HG02981 (cell line): ENCODE results near the gene RHO.
"Not testable (repeated sequence)": the region's sequence is repeated elsewhere in the genome, so short reads cannot be mapped to it uniquely, and the experiment has no call there.

Source experiments
- ATAC-seq: cut with Tn5 transposase; IDR thresholded peaks from one replicate; pipeline ENCODE4 v1.9.1; 2021; ENCODE audit warnings: mild to moderate bottlenecking, moderate library complexity; ENCODE audit not compliant: unreplicated experiment

The RHO gene

DNA sequence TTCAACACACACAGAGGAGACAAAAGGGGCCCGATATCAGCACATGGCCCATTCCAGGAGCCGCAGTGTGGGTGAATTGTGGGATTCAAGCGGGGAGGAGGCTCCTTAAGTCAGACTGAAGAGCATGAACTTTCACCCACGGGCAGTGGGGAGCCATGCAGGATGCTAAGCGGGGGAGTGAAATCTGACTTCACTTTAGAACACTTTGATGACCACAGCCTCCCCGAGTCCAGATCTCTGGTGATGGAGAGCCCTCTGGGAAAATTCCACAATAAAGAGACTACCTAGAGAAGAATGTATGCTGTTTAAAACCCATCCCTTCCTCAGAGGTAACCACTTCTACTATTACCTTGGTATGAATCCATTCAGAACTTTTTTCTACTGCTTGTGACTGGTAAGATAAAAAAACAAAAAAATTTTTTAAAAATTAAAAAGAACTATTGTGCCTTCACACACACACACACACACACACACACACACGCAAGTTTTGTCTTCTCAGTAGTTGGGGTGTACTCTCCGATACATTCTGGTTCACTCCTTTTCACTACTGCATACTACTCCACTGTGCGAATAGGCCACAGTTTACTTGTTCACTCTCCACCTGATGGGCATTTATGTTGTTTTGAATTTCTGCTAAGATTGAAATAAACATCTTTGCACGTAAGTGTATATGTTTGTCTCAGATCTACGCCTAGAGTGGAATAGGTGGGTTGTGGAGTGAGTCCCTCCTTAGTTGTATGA is 12.5 kb downstream of the RHO start:
- no peak for ATAC-seq

DNA sequence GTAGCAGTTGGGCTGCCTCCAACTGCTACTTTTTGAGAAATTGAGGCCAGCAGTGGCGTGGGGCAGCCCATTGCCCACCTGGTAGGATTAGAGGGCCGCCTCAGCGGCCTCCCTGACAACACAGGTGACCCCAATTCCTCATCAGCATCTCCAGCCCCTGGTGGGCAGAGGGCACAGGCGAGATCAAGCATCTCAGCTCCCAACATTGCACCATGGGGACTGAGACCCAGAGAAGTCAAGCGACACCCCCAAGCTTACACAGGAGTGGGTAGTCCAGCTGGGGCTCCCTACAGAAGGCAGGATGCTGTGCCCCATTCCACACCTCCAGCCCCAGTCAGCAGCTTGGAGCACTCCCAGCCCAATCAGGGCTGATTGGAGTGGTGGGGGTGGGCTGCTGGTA is 14.3 kb downstream of the RHO start:
- no peak for ATAC-seq

DNA sequence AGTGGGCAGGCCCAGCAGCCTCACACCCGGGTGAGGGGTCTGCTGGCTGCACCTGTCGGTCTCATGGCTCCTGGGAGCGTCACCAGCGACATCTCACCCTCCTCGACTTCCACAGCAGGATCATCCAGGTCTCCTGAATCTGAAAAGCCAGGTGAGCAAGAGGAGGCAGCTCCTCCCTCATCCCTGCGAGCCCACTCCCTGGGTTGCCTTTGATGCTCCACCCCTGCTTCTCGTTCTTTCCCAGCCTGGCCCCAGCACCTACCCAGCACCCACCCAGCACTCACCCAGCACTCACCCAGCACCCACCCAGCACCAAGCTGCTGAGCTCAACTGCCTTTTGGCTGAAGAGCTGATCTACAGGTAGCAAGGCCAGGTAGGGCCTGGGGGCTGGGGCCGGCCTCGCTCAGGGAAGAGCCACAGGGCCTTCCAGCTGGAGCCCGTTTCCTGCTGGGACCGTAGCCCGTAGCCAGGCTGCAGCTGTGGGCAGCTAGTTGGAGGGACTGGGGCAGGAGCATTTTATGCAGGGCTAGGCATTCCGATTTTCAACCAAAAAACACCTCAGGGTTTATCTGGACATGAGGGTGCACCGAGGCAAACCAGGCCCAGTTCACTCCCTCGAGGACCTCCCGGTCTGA is 14.8 kb downstream of the RHO start, which contains the start of gene H1-8:
H1-8 (plus strand) TSS at position 20 of the 635 bp plus-strand sequence; CDS start at position 64, 44 bp downstream.
- no peak for ATAC-seq

DNA sequence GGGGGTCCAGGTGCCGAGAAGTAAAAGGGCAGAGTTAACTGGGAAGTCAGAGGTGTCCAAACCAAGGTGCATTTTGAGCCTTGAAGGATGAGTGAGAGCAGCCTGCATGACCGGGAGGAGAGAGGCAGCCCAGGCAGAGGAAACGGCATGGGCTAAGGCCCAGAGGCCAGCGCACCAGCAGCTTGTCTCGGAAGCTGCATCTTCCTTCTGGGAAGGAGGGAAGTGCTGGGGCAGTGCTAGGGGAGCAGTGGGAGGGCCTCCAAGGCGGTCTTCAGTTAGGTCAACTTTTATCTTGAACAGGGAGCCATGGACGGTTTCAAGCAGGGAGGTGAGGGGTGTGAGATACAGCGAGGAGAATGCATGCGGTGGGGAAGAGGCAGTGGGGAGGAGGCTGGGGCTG is 15.6 kb downstream of the RHO start:
- no peak for ATAC-seq

DNA sequence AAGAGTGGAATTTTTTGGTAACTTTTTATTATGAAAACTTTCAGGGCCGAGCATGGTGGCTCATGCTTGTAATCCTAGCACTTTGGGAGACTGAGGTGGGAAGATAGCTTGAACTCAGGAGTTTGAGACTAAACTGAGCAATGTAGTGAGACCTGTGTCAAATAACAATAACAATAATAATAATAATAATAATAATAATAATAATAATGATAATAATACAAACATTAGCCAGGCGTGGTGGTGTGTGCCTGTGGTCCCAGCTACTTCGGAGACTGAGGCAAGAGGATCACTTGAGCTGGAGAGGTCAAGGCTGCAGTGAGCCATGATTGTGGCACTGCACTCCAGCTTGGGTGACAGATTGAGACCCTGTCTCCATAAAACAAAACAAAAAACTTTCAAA is 17.5 kb downstream of the RHO start:
- not testable (repeated sequence) for ATAC-seq

DNA sequence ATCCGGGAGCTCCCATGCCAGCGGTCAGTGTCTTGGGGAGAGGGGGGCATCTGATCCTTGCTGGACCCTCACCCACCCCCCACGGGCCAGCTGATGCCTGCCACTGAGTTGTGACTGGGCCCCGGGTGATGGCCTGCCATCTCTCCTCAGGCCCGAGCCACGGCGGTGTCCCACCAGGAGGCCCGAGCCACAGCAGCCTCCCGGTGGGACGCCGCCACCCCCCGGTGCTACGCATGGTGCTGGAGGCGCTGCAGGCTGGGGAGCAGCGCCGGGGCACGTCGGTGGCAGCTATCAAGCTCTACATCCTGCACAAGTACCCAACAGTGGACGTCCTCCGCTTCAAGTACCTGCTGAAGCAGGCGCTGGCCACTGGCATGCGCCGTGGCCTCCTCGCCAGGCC is 18.8 kb downstream of the RHO start:
- ATAC-seq: no peak

DNA sequence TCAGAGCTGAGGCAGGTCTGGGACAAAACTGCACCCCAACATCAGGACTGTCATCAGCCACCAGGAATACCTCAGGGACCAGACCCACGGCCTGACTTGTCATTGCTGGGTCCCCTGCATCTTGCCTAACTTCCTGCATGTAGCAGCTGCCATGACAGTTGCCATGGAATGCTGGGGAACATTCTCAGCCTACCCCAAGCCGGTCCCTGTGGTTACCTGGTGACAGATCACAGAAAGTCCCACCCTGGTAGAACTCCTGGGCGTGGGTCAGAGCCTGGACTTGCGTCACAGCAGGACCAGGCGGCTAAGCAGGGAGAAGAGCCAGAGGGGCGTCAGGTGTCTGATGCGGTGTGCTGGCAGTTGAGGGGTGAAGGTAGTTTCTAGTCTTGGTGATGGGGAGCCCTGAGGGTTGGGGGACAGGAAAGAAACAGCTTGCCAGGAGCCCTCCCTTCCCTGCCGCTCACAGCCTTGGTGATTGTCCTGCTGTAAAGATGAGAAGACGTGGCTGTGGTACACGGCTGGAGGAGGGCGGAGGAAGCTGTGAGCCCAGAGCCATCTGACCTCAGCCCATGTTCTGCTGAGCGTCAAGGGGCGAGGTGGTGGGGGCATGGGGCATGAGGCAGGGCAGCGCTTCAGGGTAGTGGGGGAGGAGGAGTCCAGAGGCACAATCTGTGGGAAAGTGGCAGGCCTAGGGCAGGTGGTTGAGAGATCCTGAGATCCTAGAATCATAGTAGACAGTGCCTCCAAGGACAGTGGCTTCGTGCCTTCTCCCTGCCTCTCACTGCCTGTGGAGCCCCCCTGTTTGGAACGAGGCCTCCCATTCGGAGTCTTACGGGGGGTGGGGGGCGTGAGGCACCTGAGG is 19.9 kb downstream of the RHO start:
- no peak for ATAC-seq

DNA sequence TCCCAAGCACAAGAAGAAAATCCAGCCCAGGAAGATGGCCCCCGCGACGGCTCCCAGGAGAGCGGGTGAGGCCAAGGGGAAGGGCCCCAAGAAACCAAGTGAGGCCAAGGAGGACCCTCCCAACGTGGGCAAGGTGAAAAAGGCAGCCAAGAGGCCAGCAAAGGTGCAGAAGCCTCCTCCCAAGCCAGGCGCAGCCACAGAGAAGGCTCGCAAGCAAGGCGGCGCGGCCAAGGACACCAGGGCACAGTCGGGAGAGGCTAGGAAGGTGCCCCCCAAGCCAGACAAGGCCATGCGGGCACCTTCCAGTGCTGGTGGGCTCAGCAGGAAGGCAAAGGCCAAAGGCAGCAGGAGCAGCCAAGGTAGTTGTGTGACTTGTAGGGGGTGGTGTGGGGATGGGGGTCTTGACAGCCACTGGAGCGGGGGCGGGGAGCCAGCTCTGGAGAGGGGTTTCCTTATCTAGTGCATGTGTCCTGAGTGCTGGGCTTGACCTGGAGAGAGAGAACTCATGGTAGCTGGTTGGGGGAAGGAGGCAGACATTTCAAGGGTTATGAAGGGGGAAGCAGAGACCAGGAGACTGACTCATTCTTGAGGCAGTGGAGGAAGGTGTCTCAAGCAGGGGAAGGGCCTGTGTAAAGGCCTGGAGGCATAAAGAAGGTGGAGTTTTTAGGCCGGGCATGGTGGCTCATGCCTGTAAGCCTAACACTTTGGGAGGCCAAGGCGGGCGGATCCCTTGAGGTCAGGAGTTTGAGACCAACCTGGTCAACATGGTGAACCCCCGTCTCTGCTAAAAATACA is 20.8 kb downstream of the RHO start:
- ATAC-seq: no peak

DNA sequence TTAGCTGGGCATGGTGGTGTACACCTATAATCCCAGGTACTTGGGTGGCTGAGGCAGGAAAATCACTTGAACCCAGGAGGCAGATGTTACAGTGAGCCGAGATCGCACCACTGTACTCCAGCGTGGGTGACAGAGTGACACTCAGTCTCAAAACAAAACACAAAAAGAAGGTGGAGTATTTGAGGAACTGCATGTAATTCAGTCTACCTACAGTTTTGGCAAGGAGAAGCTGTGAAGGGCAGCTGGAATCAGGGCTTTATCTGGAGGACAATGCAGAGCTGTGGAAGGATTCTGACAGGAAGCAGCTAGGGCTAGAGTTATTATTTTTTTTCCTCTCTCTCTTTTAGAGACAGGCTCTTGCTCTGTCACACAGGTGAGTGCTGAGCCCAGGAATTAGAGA is 21.4 kb downstream of the RHO start:
- ATAC-seq: no peak

DNA sequence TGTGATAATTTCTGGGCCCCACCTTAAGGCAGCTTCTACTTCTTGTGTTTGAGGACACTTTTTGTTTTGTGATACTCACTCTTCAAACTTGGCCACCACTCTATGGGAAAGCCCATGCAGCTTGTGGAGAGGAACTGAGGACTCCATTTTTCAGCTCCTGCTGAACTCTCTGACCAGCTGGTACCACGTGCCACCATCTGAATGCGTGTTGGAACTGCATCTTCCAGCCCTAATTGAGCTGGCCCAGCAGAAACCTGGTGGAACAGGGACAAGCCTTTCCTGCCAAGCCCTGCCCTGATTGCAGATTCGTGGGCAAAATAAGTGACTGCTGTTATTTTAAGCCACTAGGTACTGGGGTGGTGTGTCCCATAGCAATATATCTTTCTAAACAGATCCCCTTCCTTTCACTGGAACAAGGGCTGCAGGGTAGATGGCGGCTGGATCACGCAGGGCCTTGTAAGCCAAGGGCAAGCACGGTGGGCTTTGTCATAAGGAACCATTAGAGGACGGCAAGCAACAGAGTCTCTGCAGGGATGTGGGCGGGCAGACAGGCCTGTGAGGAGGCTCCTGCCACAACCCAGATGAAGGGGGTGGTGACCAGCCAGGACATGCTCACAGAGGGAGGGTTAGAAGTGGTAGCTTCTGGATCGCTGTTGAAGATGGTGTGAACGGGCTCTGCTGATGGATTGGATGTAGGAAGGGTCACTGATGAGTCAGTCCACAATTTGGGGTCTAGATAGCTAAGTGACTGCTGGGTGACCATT is 24.0 kb downstream of the RHO start:
- no peak for ATAC-seq

DNA sequence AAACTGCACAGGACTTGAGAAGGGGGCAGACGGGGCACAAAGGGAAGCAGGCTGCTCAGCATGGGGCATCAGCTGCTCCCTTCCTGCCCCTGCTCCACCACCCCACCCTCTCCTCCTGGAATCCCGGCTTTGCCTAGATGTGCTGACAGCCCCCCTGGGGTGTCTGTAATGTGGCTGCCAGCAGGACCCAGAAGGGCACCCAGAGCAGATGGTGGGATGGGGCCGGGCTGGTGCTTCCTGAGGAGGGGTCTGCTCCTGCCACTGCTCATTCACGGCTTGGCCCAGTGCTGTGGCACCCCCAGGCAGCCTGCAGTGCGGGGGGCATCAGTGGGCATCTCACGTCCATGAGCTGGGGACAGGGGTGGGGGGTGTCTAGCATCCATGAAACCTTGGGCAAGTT is 24.7 kb downstream of the RHO start:
- no peak for ATAC-seq

DNA sequence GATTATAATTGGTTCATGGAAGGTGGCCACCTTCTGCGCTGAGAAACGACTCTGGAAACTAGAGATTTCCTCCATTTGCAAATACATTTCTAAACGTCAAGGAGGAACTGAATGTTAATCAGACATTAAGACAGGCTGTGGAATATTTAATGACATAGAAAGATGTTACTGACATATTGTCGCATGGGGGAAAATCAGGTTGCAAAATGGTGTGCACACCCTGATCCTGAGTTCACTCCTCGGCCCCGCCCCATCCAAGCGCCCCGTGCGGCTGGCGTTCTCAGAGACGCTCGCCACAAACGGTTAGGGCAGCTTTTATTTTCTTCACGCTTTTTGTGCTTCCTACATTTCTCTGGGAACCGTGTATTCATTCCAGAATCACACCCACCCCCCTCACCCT is 25.3 kb downstream of the RHO start:
- ATAC-seq: no peak

DNA sequence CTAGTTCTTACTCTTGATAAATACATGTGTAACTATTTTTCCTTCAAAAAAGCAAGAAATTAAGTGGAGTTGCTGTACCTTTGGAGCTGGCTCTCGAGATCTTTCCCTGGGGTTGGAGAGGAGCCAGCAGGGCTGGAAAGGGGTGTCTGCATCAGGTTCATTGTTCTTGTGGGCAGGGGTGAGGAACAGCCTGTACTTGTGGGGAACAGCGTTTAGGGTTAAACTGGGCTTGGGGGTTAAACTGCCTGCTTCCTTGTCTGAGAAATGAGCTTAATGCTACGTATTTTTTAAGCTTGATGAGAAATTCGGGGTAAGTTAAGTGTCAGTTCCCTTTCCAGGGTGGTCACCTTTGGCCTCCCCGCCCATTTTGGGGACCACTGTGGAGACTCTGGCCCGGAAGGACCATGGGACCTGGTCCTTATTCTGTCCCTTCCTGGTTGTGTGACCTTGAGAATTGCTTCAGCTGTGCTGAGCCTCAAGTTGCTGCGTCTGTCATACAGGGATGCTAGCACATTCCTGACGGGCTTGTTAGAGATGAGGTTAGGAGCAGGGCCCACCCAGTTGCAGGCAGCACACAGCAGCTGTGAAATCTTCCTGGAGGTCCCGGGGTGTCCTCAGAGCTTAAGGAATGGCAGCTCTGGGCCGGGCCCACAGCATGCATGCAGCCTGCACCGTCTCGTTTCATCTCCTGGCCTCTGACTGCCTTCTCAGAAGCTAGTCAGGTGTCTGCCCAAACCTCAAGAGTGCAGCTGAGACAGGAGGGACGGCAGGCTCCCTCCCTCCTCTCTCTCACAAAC is 26.1 kb downstream of the RHO start:
- no peak for ATAC-seq

DNA sequence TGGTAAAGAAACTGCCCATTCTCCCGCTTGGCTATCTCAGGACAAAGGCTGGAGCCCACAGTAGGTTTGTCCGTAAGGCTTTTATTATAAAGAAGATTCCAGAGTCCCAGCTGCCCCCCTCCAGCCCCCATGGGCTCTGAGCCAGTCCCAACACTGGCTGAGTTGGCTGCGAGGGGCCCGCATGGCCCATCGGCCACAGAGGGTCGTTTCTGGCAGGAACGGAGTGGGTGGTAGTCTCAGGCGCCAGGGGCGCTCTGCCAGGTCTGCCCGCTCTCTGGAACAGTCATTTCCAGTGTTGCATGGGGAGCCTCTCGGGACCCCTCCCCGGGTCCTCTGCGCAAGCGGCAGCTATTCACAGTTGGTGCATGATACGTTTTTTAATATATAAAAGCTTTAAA is 26.7 kb downstream of the RHO start:
- ATAC-seq: no peak

DNA sequence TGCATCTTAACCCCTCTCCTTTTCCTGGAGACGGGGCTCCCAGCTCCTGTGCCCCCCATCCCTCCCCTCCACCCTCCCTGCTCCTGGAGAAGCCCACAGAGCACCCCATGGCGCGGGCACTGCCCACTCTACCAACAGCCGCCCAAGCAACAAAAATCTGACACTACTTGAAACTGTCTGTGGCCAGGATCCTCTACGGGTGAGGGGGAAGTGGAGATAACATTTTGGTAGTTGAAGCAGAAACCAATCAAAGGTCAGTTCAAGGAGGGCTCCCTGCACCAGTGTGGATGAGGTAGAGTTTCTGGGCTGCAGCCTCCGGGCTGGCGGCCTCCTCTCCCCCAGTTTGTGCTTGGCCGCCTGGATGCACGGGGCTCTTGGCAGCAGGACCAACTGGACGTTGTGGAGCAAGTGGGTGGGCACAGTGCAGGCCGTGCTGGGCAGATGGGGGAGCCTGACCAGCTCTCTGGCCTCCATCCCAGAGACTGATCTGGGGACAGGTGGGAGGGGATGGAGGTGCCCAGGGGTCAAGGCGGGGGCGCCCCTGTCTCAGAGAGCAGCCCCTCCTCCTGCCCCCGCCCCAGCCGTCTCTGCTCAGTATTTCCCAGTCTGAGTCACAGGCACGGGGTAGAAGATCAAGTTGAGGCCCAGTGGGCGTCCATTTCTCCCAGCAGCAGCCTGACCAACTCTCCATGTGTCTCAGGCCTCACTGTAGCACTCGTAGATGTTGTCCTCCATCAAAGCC is 27.3 kb downstream of the RHO start:
- ATAC-seq: no peak

DNA sequence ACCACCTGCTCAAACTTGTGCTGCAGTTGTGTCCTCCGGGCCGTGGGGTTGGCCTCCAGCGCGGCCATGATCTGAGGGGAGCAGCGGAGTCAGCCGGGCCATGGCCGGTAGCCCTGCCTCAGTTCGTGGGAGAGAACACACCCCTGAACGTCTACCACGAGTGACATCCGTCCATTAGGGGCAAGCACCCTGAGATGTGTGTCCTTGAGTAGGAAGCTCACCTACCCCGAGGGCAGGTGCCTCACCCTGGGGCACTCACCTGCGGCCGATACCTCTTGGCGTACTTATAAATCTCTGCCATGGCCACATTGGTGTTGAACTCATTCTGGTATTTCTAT is 27.9 kb downstream of the RHO start:
- ATAC-seq: no peak

DNA sequence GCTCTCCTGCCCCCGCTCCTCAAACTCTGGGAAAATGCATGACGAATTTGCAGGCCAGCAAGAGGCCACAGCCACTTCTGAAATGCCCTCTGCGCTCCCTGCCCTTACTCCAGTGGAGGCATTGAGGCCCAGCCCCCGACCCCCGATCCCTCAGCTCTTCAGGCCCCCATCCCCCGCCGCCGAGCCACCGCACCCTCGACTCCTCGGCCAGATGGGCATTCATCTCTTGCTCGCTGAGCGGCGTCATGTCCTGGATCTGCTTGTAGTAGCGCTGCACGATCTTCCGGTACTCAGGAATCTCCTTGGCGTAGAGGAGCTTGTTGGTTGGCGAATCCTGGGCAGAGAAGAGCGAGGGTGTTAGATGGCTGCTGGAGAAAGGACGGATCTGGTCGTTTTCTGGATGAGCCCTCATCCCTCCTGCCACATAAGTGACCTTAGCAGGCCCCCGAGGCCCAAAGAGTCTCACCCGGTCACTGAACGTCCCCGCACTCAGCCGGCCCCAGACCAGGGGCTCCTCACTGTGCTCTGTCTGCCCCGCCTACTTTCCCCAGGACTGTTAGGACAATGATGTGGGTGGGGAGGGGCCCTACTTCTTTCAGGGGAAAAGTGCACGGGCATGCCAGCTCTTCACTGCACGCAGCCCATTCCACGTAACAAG is 28.6 kb downstream of the RHO start:
- no peak for ATAC-seq

DNA sequence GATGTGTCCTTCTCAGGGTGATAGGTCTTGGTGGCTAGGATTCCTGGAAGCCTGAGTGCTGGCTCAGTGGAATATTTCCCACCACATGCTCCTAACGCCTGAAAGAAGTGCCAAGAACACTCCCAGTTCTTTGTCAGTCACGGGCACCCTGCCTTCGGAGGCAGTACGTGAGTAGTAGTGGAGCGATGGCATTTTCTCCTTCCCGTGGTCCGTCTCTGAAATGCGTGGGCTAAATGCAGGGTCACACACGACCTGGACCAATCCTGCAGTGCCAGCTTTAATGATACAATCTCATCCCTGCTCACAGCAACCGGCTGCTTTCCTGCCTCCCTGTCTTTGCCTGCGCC is 29.1 kb downstream of the RHO start:
- no peak for ATAC-seq
